Measurements from ENCODE around the gene LRRC1. TPM values are rescaled to one million over a fixed set of nuclear protein-coding genes. Genes with fewer than 3 reads are reported as not detected.

LRRC1 gene
- total and polyA plus RNA-seq, 2 of the 13 experiments (the other 11 are each of a cell fraction or from before 2014, with no cell fraction given), result 15.6 to 27.7 TPM

- TF ChIP-seq ZBED4 (CRISPR knock-in tag; IDR thresholded peaks at IDR 0.05; ENCODE audit: borderline replicate concordance) (0 out of 2 replicates have a peak, but pooled peaks have one; percentile 25), THAP9 (CRISPR knock-in tag; IDR thresholded peaks at IDR 0.05; ENCODE audit: borderline replicate concordance) (peak; percentile 58; the same call in 1 of the 2 replicates), SATB2 (CRISPR knock-in tag; IDR thresholded peaks at IDR 0.05) (no peak; the same call in 1 of the 2 replicates), KAT7 (CRISPR knock-in tag; IDR thresholded peaks at IDR 0.05; ENCODE audit: borderline replicate concordance) (peak; percentile 77), RFX1 (IDR thresholded peaks at IDR 0.05) (no peak), ASH2L (IDR thresholded peaks at IDR 0.05; ENCODE audit: insufficient read length, low read depth, low read length) (peak; percentile 12), SP5 (CRISPR knock-in tag; IDR thresholded peaks at IDR 0.05; ENCODE audit: borderline replicate concordance, low read depth) (0 out of 2 replicates have a peak, but pooled peaks have one; percentile 3), ZNF574 (CRISPR knock-in tag; IDR thresholded peaks at IDR 0.05) (peak; percentile 46; the same call in 1 of the 2 replicates), MXD4 (CRISPR knock-in tag; IDR thresholded peaks at IDR 0.05) (peak; percentile 55; the same call in 1 of the 2 replicates), MEF2D (CRISPR knock-in tag; IDR thresholded peaks at IDR 0.05) (peak; percentile 68), ZNF678 (CRISPR knock-in tag; IDR thresholded peaks at IDR 0.05) (peak; percentile 49; the same call in 1 of the 2 replicates), ZNF766 (CRISPR knock-in tag; IDR thresholded peaks at IDR 0.05; ENCODE audit: borderline replicate concordance) (peak; percentile 85), SAP130 (CRISPR knock-in tag; IDR thresholded peaks at IDR 0.05; ENCODE audit: low read depth) (peak; percentile 67), DRAP1 (CRISPR knock-in tag; IDR thresholded peaks at IDR 0.05) (peak; percentile 34; the same call in 1 of the 2 replicates), PHF8 (CRISPR knock-in tag; IDR thresholded peaks at IDR 0.05) (peak; percentile 92), THAP7 (CRISPR knock-in tag; IDR thresholded peaks at IDR 0.05) (0 out of 2 replicates have a peak, but pooled peaks have one; percentile 0), SOX6 (IDR thresholded peaks at IDR 0.05) (no peak), SOX6 (CRISPR knock-in tag; IDR thresholded peaks at IDR 0.05) (0 out of 2 replicates have a peak, but pooled peaks have one; percentile 19), POLR2AphosphoS5 (IDR thresholded peaks at IDR 0.05; ENCODE audit: low read depth, low read length) (peak; percentile 50; the same call in 1 of the 2 replicates)
Measured at GRCh38 chr6:53795702-53796450, 1.1 kb downstream of the LRRC1 start (continued).

Measured in HepG2 (cell line).